HepG2 (cell line): ENCODE measurements around the gene SPINK8. TPM values are rescaled to one million over a fixed set of nuclear protein-coding genes. Genes with fewer than 3 reads are reported as not detected.

Source experiments
- AGO2 ChIP-seq: fragments of 200-400 bp; formaldehyde crosslinking; optimal IDR thresholded peaks from 2 replicates; pipeline ENCODE3; 2017; ENCODE audit warnings: mild to moderate bottlenecking, low read depth, low read length, moderate library complexity
- ATRX ChIP-seq: sonication (generic); formaldehyde crosslinking; IDR thresholded peaks from 2 replicates; pipeline ENCODE4 v1.4.0; 2020; ENCODE audit warnings: missing genetic modification reagents, borderline replicate concordance
- CREB3 ChIP-seq: sonication (generic); formaldehyde crosslinking; IDR thresholded peaks from 2 replicates; pipeline ENCODE4 v1.5.0; 2020; ENCODE audit warnings: missing genetic modification reagents
- DMTF1 ChIP-seq: sonication (generic); formaldehyde crosslinking; IDR thresholded peaks from 2 replicates; pipeline ENCODE4 v1.4.0; 2020; ENCODE audit warnings: mild to moderate bottlenecking, missing genetic modification reagents
- FOXC1 ChIP-seq: sonication (generic); formaldehyde crosslinking; IDR thresholded peaks from 2 replicates; pipeline ENCODE4 v1.8.0; 2022; ENCODE audit warnings: mild to moderate bottlenecking, missing genetic modification reagents, borderline replicate concordance
- MBD4 ChIP-seq: IDR thresholded peaks from 2 replicates; pipeline ENCODE4 v1.6.1; 2012; ENCODE audit warnings: low read length, inconsistent platforms, borderline replicate concordance
- POLR2AphosphoS5 ChIP-seq: IDR thresholded peaks from 2 replicates; pipeline ENCODE4 v1.6.1; 2012; ENCODE audit warnings: low read depth, low read length
- SMARCC2 ChIP-seq: fragments of 450-650 bp; IDR thresholded peaks from 2 replicates; pipeline ENCODE4 v1.6.1; 2017; ENCODE audit warnings: antibody characterized with exemption, mild to moderate bottlenecking
- SP140L ChIP-seq: sonication (generic); formaldehyde crosslinking; IDR thresholded peaks from 2 replicates; pipeline ENCODE4 v1.4.0; 2020; ENCODE audit warnings: missing genetic modification reagents, borderline replicate concordance
- U2AF2 ChIP-seq: fragments of 200-400 bp; formaldehyde crosslinking; IDR thresholded peaks from 2 replicates; pipeline ENCODE4 v1.6.1; 2017; ENCODE audit warnings: low read depth, mild to moderate bottlenecking, low read length
- ZFP36 ChIP-seq: fragments of 150-350 bp; IDR thresholded peaks from 2 replicates; pipeline ENCODE4 v1.6.1; 2018; ENCODE audit warnings: borderline replicate concordance, low read length, low read depth; ENCODE audit not compliant: partially characterized antibody
- ZNF333 ChIP-seq: sonication (generic); formaldehyde crosslinking; IDR thresholded peaks from 2 replicates; pipeline ENCODE4 v1.4.0; 2020; ENCODE audit warnings: mild to moderate bottlenecking, missing genetic modification reagents, borderline replicate concordance
- ZNF335 ChIP-seq: sonication (generic); formaldehyde crosslinking; IDR thresholded peaks from 2 replicates; pipeline ENCODE4 v1.4.0; 2020; ENCODE audit warnings: missing genetic modification reagents
- ZNF512B ChIP-seq: sonication (generic); formaldehyde crosslinking; IDR thresholded peaks from 2 replicates; pipeline ENCODE4 v1.5.1; 2020; ENCODE audit warnings: missing genetic modification reagents, mild to moderate bottlenecking, borderline replicate concordance
- ZNF770 ChIP-seq: sonication (generic); formaldehyde crosslinking; IDR thresholded peaks from 2 replicates; pipeline ENCODE4 v1.5.0; 2020; ENCODE audit warnings: mild to moderate bottlenecking, missing genetic modification reagents
- ZNF782 ChIP-seq: sonication (generic); formaldehyde crosslinking; IDR thresholded peaks from 2 replicates; pipeline ENCODE4 v1.4.0; 2020; ENCODE audit warnings: missing genetic modification reagents, mild to moderate bottlenecking, borderline replicate concordance
- ZXDC ChIP-seq: sonication (generic); formaldehyde crosslinking; IDR thresholded peaks from 2 replicates; pipeline ENCODE4 v1.5.0; 2020; ENCODE audit warnings: mild to moderate bottlenecking, missing genetic modification reagents
- polyA plus RNA-seq, 8 experiments: library from polyadenylated mRNA; depleted of rRNA in 3 of 8; stranded (reverse) in 7 of 8; unstranded in 1 of 8; fragments of >200 nt; fragmentation: Illumina TruSeq in 4 of 8; extraction: Trizol in 4 of 8; gene quantifications; 2 replicates each; pipeline versions ENCODE4 v1.2.1 to v1.2.3, GENCODE V29; 2011 to 2016; ENCODE audit warnings: low read depth in 4 of 8, missing spikeins in 1 of 8, mixed read lengths in 1 of 8; ENCODE audit not compliant: insufficient read depth in 1 of 8
- total RNA-seq, 5 experiments: library from RNA; depleted of rRNA; stranded (reverse); fragments of >200 nt; fragmentation: Illumina TruSeq; extraction: Trizol; gene quantifications; 2 replicates each; pipeline ENCODE4 v1.2.3, GENCODE V29; 2016; ENCODE audit warnings: low read depth in 1 of 5

SPINK8 gene
- total and polyA plus RNA-seq, 2 of the 13 experiments (the other 11 are each of a cell fraction or from before 2014, with no cell fraction given) = not detected

- TF ChIP-seq CREB3 (CRISPR knock-in tag) (peak; percentile 90), U2AF2 (no peak), ZNF770 (peak; percentile 91), ZNF333 (CRISPR knock-in tag) (peak; percentile 85; the same call in 1 of the 2 replicates), ZNF782 (CRISPR knock-in tag) (peak; percentile 68; the same call in 1 of the 2 replicates), ZFP36 (no peak), ZNF335 (peak; percentile 100), SMARCC2 (no peak), ATRX (CRISPR knock-in tag) (no peak), MBD4 (no peak), DMTF1 (CRISPR knock-in tag) (no peak), ZXDC (peak; percentile 19; the same call in 1 of the 2 replicates), ZNF512B (peak; percentile 59; the same call in 1 of the 2 replicates), SP140L (CRISPR knock-in tag) (no peak), AGO2 (peak; percentile 69), FOXC1 (CRISPR knock-in tag) (peak; percentile 95), POLR2AphosphoS5 (peak; percentile 81)
These were observed 32.3 kb downstream of the SPINK8 start, which contains the start of gene NME6 (continued) for GRCh38 chr3:48301020-48301799.
